ENCODE measurements around the gene LRFN5.

GRCh38 chr14:41900644-41901043 is 294.0 kb downstream of the LRFN5 start:
- TF ChIP-seq EZH2 (IDR thresholded peaks at IDR 0.05; ENCODE audit: low read length, missing control alignments) (no peak), CTCF (conservative IDR thresholded peaks at IDR 0.05 in 1 of 2, IDR thresholded peaks at IDR 0.05 in 1 of 2; ENCODE audit: low read depth in 1 of 2, low read length in 2 of 2) (no peak)
